UCSD-AML1 (cell line): ENCODE measurements around the gene TTPAL.

ENCODE experiments used
- DNase-seq: peaks from one replicate; lab custom pipeline; 2025; ENCODE audit not compliant: unreplicated experiment; lab: John Stamatoyannopoulos, UW

The TTPAL gene

GRCh38 chr20:44495802-44496481 lies 20.3 kb downstream of the TTPAL start:
- no peak for DNase-seq

DNA sequence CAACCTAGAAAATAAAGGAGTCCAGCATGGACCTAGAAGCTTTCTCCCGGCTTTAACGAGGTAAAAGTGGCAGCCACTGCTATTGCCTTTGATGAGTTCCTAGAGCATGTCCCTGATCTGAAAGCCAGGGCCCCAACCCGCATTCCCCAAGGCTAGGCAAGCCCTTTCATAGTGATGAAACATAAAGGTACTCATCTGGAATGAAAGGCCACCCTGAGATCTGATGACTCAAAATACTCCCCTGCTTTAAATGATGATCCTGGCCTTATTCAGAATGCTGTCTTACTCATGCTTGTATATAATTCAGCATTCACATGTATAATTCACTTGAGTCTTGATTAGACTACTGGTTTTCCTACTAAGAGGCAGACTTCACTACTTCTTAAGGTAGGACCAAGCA lies 21.3 kb downstream of the TTPAL start:
- no peak for DNase-seq

DNA sequence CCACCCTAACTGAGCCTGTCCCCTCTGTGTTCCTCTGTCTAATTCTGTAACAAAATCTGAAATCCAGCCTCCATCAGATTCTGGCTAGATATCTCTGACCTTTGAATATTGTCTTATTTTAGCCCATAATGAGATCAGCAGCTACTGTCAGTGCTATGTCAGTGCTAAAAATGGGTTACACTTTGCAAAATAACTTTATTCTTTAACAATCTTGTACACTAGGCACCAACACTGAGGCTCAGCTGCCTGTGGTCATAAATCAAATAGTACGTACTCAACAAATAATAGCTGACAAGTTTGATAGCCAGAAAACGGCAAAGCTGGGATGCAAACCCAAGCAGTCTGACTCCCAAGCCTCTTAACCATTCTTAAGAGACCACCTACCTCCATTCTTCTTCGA lies 22.1 kb downstream of the TTPAL start:
- no peak for DNase-seq

GRCh38 chr20:44500221-44500620 lies 24.5 kb downstream of the TTPAL start:
- DNase-seq: no peak

- no peak for DNase-seq
These were observed 25.8 kb downstream of the TTPAL start for GRCh38 chr20:44501448-44501847.

DNA sequence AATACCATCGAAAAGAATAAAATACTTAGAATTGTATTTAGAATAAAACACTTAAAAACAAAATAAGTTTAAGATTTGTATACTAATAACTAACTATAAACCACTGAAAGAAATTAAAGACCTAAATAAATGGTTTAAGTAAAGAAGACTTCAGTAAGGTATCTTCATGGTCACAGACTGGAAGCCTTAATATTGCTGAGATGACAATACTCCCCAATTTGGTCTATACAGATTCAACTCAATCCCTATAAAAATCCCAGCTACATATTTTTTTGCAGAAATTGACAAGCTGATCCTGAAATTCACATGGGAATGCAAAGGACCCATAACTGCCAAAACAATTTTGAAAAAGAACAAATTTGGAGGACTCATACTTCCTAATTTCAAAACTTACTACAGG lies 27.3 kb downstream of the TTPAL start:
- DNase-seq: no peak

DNA sequence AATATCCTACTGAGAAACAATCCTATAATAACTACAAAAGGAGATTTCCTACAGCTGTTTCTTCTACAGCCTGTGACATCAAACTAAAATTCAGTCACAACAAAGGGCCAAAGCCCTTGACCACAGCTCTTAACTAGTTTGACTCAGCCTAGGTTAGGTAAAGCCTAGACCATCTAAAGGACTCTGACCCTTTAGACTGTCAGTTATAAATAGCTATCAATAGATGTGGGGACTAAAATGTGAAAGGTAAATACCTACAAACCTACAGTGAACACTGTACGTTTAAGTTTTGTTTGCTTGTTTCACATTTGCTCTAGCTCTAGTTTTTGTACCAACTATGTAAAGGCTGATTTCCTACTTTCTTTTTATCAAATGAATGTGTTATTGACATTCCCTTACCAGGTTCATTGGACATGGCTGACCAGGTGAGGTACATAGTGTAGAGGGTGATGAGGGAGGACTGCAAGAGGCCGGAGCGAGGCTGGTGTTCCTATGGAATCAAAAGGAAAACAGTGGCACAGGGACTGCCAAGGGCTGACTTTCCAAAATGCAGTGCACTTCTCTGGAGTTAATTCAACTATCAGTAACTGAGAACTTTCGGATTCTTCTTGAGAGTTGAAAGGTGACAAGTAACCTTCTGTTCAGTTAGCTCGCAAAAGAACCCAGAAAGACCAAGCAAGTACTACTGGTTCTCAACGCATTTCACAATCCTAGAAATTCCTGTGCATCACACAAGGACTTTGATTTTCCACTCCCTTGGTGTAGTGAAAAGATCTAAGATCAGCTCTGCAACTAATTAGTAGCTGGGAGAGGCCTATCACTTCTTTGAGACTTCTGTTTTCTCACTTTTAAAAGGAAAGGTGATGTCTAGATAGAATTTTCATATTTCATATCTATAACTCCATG lies 29.0 kb downstream of the TTPAL start:
- no peak for DNase-seq

- DNase-seq: no peak
These were observed 34.1 kb downstream of the TTPAL start for GRCh38 chr20:44509762-44510161.

- DNase-seq: no peak
These were observed 38.2 kb downstream of the TTPAL start for GRCh38 chr20:44513871-44514270.

DNA sequence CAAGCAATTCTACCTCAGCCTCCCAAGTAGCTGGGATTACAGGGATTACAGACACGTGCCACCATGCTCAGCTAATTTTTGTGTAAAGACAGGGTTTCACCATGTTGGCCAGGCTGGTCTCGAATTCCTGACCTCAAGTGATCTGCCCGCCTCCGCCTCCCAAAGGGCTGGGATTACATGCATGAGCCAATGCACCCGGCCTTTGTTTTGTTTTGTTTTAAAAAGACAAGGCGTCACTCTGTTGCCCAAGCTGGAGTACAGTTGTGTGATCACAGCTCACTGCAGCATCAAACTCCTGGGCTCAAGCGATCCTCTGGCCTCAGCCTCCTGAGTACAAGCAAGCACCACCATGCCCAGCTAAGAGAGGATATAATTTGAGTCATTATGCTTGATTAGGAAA lies 40.8 kb downstream of the TTPAL start:
- no peak for DNase-seq

DNA sequence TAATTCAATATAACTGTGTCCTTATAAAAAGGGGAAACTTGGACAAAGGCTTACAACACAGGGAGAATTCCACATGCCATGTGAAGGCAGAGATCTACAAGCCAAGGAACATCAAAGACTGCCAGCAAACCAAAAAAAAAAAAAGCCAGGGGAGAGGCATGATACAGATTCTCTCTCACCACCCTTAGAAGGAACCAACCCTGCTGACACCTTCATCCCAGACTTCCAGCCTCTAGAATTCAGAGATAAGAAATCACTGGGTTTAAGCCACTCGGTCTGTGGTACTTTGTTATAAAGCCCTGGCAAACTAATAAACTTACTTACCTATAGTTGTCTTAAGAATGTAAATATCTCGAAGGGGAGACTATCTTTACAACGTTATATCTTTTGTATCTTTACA lies 41.8 kb downstream of the TTPAL start:
- no peak for DNase-seq

GRCh38 chr20:44518248-44518647 lies 42.6 kb downstream of the TTPAL start:
- DNase-seq: no peak

- DNase-seq: no peak
These were observed 45.2 kb downstream of the TTPAL start for GRCh38 chr20:44520881-44521280.

GRCh38 chr20:44521484-44522481 lies 46.1 kb downstream of the TTPAL start, which contains the start of gene SERINC3:
TSS of gene SERINC3 (minus strand) at chr20:44522070. CDS start at chr20:44521951, 119 bp downstream.
- DNase-seq: peak; percentile 95

DNA sequence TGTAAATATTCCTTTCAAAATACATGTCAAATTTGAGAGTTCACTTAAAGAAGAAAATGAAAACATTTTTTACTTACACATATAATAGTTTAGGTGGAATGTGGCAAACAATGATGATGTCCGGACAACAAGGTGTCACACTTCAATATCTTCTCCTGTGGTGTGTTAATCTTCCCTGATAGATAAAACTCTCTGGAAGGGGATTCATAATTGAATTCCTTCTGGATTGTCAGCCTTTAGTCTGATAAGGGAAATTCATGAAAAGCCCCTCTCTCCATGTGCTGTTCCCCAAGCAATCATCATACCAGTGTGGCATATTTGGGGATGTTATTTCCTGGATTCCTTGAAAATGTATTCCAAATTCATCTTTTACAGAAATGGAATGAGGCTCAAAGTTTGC lies 47.2 kb downstream of the TTPAL start:
- DNase-seq: no peak

DNA sequence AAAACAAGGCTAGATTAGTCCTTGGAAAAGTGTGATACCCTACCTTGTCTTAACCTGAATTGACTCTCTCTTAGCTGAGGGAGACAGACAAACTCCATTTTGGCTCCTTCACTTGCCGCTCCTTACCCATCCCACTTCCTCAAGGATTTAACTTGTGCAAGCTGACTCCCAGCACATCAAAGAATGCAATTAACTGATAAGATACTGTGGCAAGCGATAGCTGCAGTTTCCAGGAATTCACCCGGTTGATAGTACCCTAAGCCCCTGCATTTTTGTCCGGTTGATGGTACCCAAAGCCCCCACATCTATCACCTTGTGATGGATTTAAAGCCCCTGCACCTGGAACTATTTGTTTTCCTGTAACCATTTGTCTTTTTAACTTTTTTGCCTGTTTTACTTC lies 48.1 kb downstream of the TTPAL start:
- no peak for DNase-seq

DNA sequence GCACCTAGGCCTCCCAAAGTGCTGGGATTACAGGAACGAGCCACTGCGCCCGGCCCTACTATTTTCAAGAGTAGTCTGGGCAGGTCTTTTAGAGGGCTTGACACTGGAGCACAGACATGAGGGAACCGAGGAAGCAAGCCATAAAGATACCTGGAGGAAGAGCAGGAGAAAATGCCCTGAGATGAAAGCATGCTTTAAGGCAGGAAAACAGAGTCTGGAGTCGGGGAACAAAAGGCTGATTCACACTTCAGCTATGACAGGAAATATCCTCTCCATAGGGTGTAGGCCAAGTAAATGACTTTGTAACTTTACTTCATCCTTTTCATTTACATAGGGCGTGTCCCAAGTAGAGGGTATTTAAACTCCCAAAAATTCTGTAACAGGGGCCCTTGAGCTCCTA lies 50.5 kb downstream of the TTPAL start:
- no peak for DNase-seq

GRCh38 chr20:44527716-44528199 lies 52.1 kb downstream of the TTPAL start:
- DNase-seq: no peak

GRCh38 chr20:44528309-44528708 lies 52.6 kb downstream of the TTPAL start:
- DNase-seq: no peak

- DNase-seq: no peak
These were observed 56.7 kb downstream of the TTPAL start for GRCh38 chr20:44532259-44532980.
